Bronchial epithelial cell (primary cell): ENCODE measurements around the gene ADAMTS7. TPM values are rescaled to one million over a fixed set of nuclear protein-coding genes. Genes with fewer than 3 reads are reported as not detected.

Source experiments
- DNase-seq: peaks from one replicate; pipeline ENCODE4 v3.0.0-alpha.2; 2010; ENCODE audit warnings: low read depth
- FAIRE-seq: peaks from 2 replicates; lab custom pipeline; 2011; peaks lifted over from hg19 to GRCh38; lab: Jason Lieb, UNC
- H3K27me3 ChIP-seq: 2 replicates; pipeline ENCODE4 v1.5.1; 2011; ENCODE audit warnings: low read length; ENCODE audit not compliant: control insufficient read depth, insufficient read depth
- H3K36me3 ChIP-seq: 2 replicates; pipeline ENCODE4 v1.5.1; 2011; ENCODE audit warnings: low read length; ENCODE audit not compliant: control insufficient read depth, insufficient read depth
- H3K4me3 ChIP-seq: 2 replicates; pipeline ENCODE4 v1.5.1; 2011; ENCODE audit warnings: mild to moderate bottlenecking, low read depth, low read length, control low read depth
- total RNA-seq: library from RNA; depleted of rRNA; stranded (reverse); fragments of >200 nt; gene quantifications from 2 replicates; pipeline ENCODE4 v1.2.1, GENCODE V29; 2014
- TF ChIP-seq, protein P1 (sequence below): IDR thresholded peaks from 2 replicates; pipeline ENCODE4 v1.5.1; 2011; ENCODE audit warnings: mild to moderate bottlenecking, moderate library complexity, low read length, control low read depth, inconsistent platforms; ENCODE audit not compliant: insufficient read depth, severe bottlenecking

ADAMTS7 gene
- total RNA-seq, 1 donor from 2014 or later: 0.53 TPM

DNA sequence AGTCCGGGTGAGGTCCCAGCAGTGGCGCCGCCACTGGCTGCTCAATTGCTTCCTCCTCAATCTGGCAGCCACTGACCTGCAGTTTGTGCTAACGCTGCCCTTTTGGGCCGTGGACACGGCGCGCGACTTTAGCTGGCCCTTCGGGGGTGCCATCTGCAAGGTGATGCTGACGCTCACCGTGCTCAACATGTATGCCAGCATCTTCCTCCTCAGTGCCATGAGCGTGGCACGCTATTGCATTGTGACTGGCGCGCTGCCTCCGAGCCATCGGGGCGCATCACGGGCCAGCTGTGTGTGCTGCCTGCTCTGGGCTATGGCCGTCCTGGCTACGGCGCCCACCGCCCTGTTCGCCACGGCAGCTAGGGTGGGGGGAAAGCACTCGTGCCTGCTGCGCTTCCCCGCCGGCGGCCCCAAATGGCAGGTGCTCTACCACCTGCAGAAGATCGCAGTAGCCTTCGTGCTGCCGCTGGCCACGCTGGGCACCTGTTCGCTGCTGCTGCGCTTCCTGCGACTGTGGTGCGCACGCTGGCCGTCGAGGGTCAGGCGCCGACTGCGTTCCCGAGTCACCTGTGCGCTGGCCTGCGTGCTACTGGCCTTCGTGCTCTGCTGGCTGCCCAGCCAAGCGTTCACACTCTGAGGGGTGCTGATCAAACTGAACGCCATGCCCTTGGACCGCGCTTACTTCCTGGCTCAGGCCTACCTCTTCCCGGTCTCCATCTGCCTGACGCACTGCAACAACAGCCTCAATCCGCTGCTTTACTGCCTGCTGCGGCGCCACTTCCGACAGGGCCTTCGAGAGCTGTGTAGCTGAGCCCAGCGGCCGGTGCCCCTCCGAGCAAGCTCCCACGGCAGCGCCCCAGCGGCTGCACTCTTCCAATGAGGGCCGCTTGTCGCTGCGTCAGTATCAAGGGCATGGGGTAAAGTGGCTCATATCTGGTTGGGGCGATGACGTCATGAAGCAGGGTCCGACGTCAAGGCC is 20.3 kb upstream of the ADAMTS7 start:
- DNase-seq (no peak), FAIRE-seq (no peak)
- Histone ChIP-seq H3K27me3 (peaks cover 1% of the 10 kb centered on the region), H3K36me3 (no peaks in the 10 kb centered on the region), H3K4me3 (no peak overlapping the region)
- TF ChIP-seq, protein P1, sequence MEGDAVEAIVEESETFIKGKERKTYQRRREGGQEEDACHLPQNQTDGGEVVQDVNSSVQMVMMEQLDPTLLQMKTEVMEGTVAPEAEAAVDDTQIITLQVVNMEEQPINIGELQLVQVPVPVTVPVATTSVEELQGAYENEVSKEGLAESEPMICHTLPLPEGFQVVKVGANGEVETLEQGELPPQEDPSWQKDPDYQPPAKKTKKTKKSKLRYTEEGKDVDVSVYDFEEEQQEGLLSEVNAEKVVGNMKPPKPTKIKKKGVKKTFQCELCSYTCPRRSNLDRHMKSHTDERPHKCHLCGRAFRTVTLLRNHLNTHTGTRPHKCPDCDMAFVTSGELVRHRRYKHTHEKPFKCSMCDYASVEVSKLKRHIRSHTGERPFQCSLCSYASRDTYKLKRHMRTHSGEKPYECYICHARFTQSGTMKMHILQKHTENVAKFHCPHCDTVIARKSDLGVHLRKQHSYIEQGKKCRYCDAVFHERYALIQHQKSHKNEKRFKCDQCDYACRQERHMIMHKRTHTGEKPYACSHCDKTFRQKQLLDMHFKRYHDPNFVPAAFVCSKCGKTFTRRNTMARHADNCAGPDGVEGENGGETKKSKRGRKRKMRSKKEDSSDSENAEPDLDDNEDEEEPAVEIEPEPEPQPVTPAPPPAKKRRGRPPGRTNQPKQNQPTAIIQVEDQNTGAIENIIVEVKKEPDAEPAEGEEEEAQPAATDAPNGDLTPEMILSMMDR: no peak

DNA sequence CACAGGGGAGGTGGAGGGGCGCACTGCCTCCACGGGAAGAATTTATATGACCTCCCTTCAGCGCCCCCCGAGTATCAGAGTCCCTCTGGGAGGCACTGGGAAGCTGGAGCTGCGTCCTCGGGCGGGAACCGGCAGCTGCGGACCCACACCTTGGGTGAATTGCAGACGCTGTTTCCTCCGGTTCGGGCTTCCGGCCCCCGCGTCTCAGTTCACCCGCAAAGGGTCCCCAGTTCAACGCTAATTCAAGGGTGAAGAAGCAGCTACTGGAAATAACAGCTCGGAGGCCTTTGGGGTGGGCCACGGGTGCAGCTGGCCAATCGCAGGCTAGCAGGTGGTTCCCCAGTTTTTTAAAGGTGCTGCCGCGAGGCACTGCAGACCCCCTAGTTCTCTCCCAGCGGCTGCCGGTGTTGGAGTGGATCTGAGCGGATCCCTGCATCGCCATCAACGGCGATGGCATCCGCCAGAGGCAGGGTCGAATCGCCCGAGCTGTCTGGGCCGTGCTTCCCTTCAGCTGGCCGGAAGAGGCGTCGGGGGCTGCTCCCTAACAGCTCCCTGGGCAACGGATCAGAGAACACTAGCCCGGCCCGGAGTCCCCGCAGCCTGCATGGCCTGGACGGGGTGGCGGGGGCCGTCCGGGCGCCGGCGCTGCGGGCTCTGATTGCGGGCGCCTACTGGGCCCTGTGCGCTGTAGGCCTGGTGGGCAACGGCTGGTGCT is 19.4 kb upstream of the ADAMTS7 start:
- H3K36me3 ChIP-seq: no peaks in the 10 kb centered on the region
- no peak overlapping the region for H3K4me3 ChIP-seq
- TF ChIP-seq, protein P1: no peak
- DNase-seq (no peak), FAIRE-seq (no peak)
- H3K27me3 ChIP-seq: peaks cover 1% of the 10 kb centered on the region

DNA sequence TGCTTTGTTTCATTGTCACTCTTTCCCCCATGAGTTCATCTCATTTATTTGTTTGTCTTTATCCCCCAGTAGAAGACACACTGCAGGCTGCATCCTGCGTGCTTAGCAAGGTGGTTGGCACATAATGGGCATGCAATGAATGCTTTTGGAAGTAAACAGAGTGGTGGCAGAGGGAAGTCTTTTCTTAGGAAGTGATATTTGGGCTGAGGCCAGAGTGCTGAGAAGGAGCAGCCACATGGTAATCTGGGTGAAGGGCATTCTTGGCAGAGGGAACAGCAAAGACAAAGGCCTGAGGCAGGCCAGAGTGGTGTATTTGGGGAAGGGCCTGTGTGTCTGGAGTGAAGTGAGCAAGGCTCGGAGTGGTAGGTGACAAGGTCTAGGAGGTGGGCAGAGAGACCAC is 17.7 kb upstream of the ADAMTS7 start:
- H3K27me3 ChIP-seq: no peaks in the 10 kb centered on the region
- no peak overlapping the region for H3K4me3 ChIP-seq
- no peaks in the 10 kb centered on the region for H3K36me3 ChIP-seq
- no peak for DNase-seq
- no peak for FAIRE-seq
- TF ChIP-seq, protein P1: no peak

DNA sequence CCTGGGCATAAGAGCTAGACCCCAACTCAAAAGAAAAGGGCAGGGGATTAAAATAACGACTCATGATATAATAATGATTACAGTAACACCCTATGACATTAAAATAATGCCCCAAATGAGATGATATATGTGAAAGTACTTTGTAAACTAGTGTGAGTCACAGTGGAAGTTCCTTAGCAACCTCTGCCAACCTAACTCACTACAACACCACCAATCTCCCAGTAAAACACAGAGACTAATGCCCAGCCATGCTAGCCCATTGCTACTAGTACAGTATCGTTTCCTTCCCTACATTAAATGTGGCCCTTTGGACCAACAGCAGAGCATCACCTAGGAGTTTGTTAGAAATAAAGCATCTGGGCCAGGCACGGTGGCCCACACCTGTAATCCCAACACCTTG is 11.2 kb upstream of the ADAMTS7 start:
- H3K36me3 ChIP-seq: no peaks in the 10 kb centered on the region
- FAIRE-seq: no peak
- peak; percentile 13 for DNase-seq
- no peaks in the 10 kb centered on the region for H3K27me3 ChIP-seq
- TF ChIP-seq, protein P1: no peak
- no peak overlapping the region for H3K4me3 ChIP-seq

DNA sequence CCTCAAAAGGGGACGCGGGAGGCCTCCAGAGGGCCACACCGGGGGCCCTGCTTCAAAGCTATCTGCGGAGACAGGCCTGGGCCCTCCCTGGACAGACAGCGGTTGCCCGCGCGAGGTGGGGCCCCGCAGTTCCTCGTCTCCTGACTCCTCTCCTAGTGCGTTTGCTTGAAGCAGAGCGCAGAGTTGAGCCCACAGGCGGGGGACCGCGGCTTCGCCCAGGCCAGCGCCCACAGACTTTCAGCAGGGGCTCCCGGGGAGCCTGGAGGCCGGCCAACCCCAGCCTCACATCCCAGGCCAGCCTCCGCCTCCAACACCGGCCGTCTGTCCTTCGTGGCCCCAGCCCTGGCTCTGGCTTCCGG is 540 bp upstream of the ADAMTS7 start:
- H3K4me3 ChIP-seq: peak overlapping the region; percentile 38
- H3K36me3 ChIP-seq: no peaks in the 10 kb centered on the region
- DNase-seq (no peak), FAIRE-seq (no peak)
- H3K27me3 ChIP-seq: peaks cover 2% of the 10 kb centered on the region
- TF ChIP-seq, protein P1: no peak
